Activated T-helper 1 cell treated with anti-CD3 and anti-CD28 coated beads, Interleukin-2, amount 50 U/mL, for 16 hours (primary cell): Measurements from ENCODE around the gene HYLS1.

Experiments used
- DNase-seq, 2 donors: peaks; one replicate each; pipeline ENCODE4 v3.0.0-alpha.2; 2020; ENCODE audit warnings: low read depth in 1 of 2, low spot score in 1 of 2

HYLS1 gene

GRCh38 chr11:125948278-125949051 lies 61.0 kb downstream of the HYLS1 start:
- no peak for DNase-seq

DNA sequence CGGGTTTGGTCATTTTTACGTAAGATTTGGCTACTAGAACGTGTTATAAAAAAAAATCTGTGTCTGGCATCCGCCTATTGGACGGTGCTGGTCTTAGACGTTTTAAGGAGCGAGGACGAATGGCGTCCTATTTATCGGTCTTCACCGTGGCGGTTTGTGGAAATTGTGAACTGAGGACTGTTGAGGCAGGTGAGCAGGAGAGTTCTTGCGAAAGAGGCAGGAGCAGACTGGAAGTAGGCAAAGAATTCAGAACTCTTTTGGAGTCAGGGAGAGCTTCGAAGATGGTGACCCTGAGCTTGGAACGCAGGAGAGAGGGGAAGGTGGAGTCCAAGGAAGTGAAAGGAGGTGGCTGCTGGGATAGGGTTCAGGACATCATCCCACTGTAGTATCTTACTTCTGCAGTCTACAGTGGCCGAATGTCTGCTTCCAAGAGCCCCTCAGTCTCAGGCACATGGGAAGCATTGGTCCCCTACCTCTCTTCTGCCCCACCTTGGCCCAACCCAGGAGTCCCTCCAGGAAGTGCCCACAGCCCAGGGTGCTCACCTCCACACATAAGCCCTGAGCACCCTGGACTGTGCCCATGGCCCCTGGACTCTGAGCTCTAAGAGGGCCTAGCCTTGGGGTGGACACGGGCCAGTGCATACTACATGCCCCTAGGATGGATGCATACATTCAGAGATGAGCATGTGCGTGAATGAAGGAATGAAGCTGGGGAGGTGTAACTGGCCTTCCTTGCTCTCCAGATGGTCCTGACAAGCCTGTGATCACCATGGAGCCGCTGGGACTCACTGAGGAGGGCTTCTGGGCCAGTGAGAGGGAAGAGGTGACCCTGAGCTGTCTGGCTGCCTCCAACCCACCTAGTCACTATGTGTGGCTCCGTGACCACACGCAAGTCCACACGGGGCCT lies 62.1 kb downstream of the HYLS1 start:
- no peak for DNase-seq

- no peak for DNase-seq
Observed at GRCh38 chr11:125950178-125950490, 62.7 kb downstream of the HYLS1 start.
